AG10803 (cell line): ENCODE measurements around the gene RIOK2.

Source experiments
- DNase-seq: peaks from one replicate; pipeline ENCODE4 v3.0.0; 2010; ENCODE audit warnings: low read depth
- H3K4me3 ChIP-seq: 2 replicates; pipeline ENCODE4 v1.5.1; 2011; ENCODE audit warnings: mild to moderate bottlenecking, low read length, control low read depth
- CTCF ChIP-seq: conservative IDR thresholded peaks from 2 replicates; pipeline ENCODE4 v1.5.1; 2011; ENCODE audit warnings: mild to moderate bottlenecking, low read length, control low read depth, inconsistent platforms

The RIOK2 gene

DNA sequence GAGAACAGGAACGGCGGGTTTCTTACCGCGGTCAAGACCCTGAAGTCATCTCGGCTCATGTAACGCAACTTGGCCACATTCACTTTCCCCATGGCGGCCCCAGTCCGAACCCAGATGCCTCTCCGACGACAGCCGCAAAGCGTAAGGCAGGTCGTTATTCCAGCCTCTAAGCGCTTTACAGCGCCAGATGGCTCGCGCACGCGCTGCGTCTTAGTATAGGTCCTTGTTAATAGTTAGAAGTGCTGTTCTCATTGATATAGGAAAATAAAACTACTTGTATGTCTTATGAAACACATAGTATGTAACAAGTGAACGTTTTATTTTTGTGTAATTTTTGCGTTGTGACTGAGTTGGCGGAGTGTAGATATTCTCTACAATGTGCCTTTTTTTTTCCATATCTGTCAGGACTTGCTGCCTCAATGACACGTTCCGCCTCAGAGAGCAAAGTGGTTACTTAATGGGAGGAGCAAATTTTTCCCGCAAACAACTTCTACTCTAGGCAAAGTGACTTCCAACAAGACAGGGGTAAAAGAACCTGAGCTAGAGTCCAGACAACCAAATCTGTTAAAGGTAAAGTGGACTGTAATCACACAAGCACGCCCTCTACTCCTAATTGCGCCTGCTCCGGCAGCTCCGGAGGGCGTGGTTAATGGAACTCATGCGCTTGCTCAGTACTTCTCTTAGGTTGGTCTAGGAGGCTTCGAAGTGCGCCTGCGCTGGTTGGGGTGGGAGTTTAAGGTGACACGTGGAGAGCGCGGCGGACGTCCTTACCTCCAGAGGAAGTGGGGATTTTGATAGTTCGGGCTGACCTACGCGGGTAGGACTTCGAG is at the start of gene RIOK2:
Gene RIOK2 (minus strand): TSS at position 148 of the 830 bp plus-strand sequence. CDS start 56 bp downstream, at position 92.
- H3K4me3 ChIP-seq = peak within 1 kb of the TSS; percentile 83
- DNase-seq = peak; percentile 93
- TF ChIP-seq CTCF = no peak

DNA sequence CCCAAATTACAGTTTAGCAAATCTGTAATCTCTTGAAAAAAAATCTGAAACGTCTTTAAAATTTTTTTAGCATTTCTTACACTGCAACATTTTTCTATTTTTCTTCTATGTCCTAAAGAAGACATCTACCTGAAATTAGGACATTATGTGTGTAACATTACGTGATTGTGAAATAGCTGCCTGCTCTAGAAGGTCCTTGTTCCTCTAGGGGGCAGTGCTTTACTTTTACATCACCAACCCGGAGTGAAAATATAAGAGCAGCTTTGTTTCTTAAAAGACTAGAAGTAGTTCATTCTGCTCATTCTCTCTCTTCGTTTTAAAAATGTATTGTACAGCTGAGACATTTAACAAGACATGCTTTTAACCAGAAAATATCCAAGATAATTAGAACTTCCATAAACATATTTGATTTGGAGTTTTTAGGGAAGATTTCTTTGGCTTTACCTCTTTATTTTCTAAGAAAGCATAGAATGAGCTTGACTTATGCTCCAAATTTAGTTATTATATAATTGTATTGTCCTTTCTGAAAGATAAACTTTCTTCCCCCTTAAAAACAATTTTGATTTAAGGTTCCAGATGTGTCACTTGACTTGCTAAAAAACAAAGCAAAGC is 48.1 kb upstream of the RIOK2 start:
- peak; percentile 93 for TF ChIP-seq CTCF
- no peak overlapping the region for H3K4me3 ChIP-seq
- peak; percentile 83 for DNase-seq

DNA sequence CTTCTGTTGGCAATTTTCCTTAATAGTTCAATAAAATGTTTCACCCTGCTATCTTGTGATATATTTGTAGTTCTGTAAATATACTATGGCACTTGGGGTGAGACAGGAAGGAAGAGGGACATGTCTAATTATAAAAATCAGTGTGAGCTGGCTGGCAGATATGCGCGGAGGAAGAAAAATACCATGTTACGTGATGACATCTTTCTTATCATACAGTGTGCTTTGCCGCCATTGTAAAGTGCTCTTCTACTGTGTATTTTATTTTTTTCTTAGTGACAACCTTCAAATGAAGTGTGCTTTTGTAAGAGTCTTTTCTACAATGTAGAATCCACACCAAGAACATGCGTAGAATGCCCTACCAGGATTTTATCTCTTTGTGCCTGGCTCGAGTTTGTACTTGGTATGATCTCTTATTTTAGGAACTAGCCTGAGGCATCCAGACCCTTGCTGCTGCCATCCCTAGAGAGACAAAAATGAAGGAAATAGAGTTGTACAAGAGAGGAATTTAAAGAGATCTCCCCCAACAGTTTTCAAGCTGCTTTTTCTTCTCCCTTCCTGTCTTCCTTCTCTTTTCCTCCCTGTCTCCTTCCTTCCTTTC is 46.7 kb upstream of the RIOK2 start:
- DNase-seq = no peak
- no peak for TF ChIP-seq CTCF
- no peak overlapping the region for H3K4me3 ChIP-seq

GRCh38 chr5:97229196-97229595 is 46.1 kb upstream of the RIOK2 start:
- no peak overlapping the region for H3K4me3 ChIP-seq
- DNase-seq = no peak
- TF ChIP-seq CTCF = no peak

DNA sequence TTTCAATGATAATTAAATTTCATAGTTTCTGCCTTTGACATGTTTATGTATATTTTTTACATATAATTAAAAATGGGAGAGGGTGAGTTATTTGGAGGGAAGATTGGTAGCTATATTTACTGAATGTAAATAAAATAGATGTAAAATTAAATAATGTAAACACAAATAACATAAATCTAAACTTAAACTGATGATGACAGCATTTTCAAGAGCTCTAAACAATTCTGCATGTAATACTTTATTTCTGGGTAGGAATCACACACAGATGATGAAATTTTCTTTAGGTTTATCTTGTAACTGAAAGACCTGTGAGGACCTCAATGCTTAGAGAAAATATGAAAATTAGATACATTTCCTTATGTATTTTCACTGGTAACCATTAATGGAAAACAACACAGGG is 42.2 kb upstream of the RIOK2 start:
- DNase-seq = no peak
- TF ChIP-seq CTCF = no peak
- no peak overlapping the region for H3K4me3 ChIP-seq

- H3K4me3 ChIP-seq = no peak overlapping the region
- TF ChIP-seq CTCF = no peak
- DNase-seq = peak; percentile 85
Observed at GRCh38 chr5:97224112-97224750, 41.2 kb upstream of the RIOK2 start.
